ENCODE results near the gene MED12. TPM values are rescaled to one million over a fixed set of nuclear protein-coding genes. Genes with fewer than 3 reads are reported as not detected.

MED12 gene
- total and polyA plus RNA-seq, 10 of the 15 experiments (the other 5 are each of a cell fraction or from before 2014, with no cell fraction given): 0.68 to 28.5 (median 13.7) TPM

GRCh38 chrX:71140440-71140839 is 22.0 kb downstream of the MED12 start:
- ChIA-PET RAD21 (ENCODE audit: unreplicated experiment) (no interaction called here), CTCF (no interaction called here), SMC1A (ENCODE audit: uncharacterized antibody, unreplicated experiment) (no interaction called here), POLR2A (no interaction called here)
- DNase-seq (ENCODE audit: low read depth, low spot score) (no peak), FAIRE-seq (no peak), ATAC-seq (no peak)
- intact Hi-C loops (cut with micrococcal nuclease; ENCODE audit: unreplicated experiment) (no loop called here), in situ Hi-C loops (cut with MboI) (no loop called here)
- Histone ChIP-seq H3K27ac (ENCODE audit: control insufficient read depth, insufficient read depth) (no peak overlapping the region), H3K4me2 (ENCODE audit: control insufficient read depth, insufficient read depth) (no peak overlapping the region), H3K4me1 (ENCODE audit: control insufficient read depth, insufficient read depth, low read length) (no peaks in the 10 kb centered on the region), H3K36me3 (ENCODE audit: control insufficient read depth in 2 of 2, insufficient read depth in 2 of 2, low read length in 1 of 2) (peaks cover 1 to 4% of the 10 kb centered on the region in 2 experiments; a peak in 2 of 4 replicates), H3K9ac (ENCODE audit: control insufficient read depth, insufficient read depth, low read length) (no peak overlapping the region), H2AFZ (ENCODE audit: control insufficient read depth, low read depth, low read length) (no peak overlapping the region), H4K20me1 (ENCODE audit: control insufficient read depth, insufficient read depth) (no peaks in the 10 kb centered on the region), H3K4me3 (no peak overlapping the region), H3K27me3 (replicated peaks in 1 of 2; ENCODE audit: control insufficient read depth in 2 of 2, insufficient read depth in 2 of 2, low read length in 1 of 2) (no peaks in the 10 kb centered on the region), H3K79me2 (ENCODE audit: control insufficient read depth, insufficient read depth, low read length) (no peaks in the 10 kb centered on the region), H3K9me3 (replicated peaks; ENCODE audit: control insufficient read depth, insufficient read depth, low read length) (no peaks in the 10 kb centered on the region)
- TF ChIP-seq MAX (IDR thresholded peaks at IDR 0.05; ENCODE audit: low read depth, low read length): no peak
- no peak for TF ChIP-seq CHD4 (IDR thresholded peaks at IDR 0.05)
- no peak for TF ChIP-seq CTCF (IDR thresholded peaks at IDR 0.05 in 2 of 3, conservative IDR thresholded peaks at IDR 0.05 in 1 of 3; ENCODE audit: control insufficient read depth in 2 of 3, extremely low read depth in 1 of 3, insufficient read depth in 1 of 3, low read depth in 3 of 3, low read length in 3 of 3)
- TF ChIP-seq ASH2L (IDR thresholded peaks at IDR 0.05; ENCODE audit: borderline replicate concordance, low read depth): no peak
- no peak for TF ChIP-seq RB1 (IDR thresholded peaks at IDR 0.05; ENCODE audit: borderline replicate concordance)
- no peak for TF ChIP-seq BMI1 (IDR thresholded peaks at IDR 0.05; ENCODE audit: borderline replicate concordance)
- TF ChIP-seq CHD1 (IDR thresholded peaks at IDR 0.05; ENCODE audit: low read depth, low read length): no peak
- no peak for TF ChIP-seq BHLHE40 (IDR thresholded peaks at IDR 0.05; ENCODE audit: borderline replicate concordance in 1 of 2, low read depth in 2 of 2, low read length in 1 of 2)
- TF ChIP-seq SUPT20H (IDR thresholded peaks at IDR 0.05; ENCODE audit: borderline replicate concordance, control insufficient read depth, low read depth, low read length): no peak
- no TSS peak for BruUV-seq (replicated peaks)
- WGBS (ENCODE audit: insufficient coverage, insufficient replicate concordance, low lambda C conversion rate, missing lambda C conversion rate): 55% methylated on average over 6 of the region's 6 CpGs
